Chondrocyte (in vitro differentiated cells): ENCODE data around the gene VSTM4. TPM values are rescaled to one million over a fixed set of nuclear protein-coding genes. Genes with fewer than 3 reads are reported as not detected.

ENCODE experiments used
- DNase-seq: peaks from one replicate; pipeline ENCODE4 v3.0.0; 2021; ENCODE audit warnings: mixed read lengths, low spot score
- H3K27ac Mint-ChIP-seq: one replicate; pipeline ENCODE4 v1.8.0; 2021; ENCODE audit warnings: mild to moderate bottlenecking, moderate library complexity, mixed read lengths; ENCODE audit not compliant: unreplicated experiment
- H3K27me3 Mint-ChIP-seq: 2 replicates; pipeline ENCODE4 v1.8.0; 2021; ENCODE audit warnings: low read depth, mixed read lengths
- H3K36me3 Mint-ChIP-seq: 2 replicates; pipeline ENCODE4 v1.8.0; 2021; ENCODE audit warnings: low read depth, mixed read lengths
- H3K4me1 Mint-ChIP-seq: 2 replicates; pipeline ENCODE4 v1.8.0; 2021; ENCODE audit warnings: low read depth, mild to moderate bottlenecking, mixed read lengths
- H3K4me3 Mint-ChIP-seq: one replicate; pipeline ENCODE4 v1.8.0; 2021; ENCODE audit warnings: mild to moderate bottlenecking, moderate library complexity, mixed read lengths; ENCODE audit not compliant: unreplicated experiment
- H3K9me3 Mint-ChIP-seq: 2 replicates; pipeline ENCODE4 v1.8.0; 2021; ENCODE audit warnings: low read depth, mixed read lengths
- total RNA-seq: library from RNA; stranded (reverse); gene quantifications from 3 replicates; pipeline ENCODE4 v1.2.1, GENCODE V29; 2021
- TF ChIP-seq, protein P1 (sequence below): fragments of 200-600 bp; sonication (generic); IDR thresholded peaks from 2 replicates; pipeline ENCODE4 v1.5.0; 2021; ENCODE audit warnings: antibody characterized with exemption, mild to moderate bottlenecking, moderate library complexity

Gene VSTM4
- total RNA-seq, 1 donor from 2014 or later = 7.2 TPM

- H3K27me3 Mint-ChIP-seq = peaks cover 3% of the 10 kb centered on the region
- H3K4me3 Mint-ChIP-seq = no peak overlapping the region
Observed at GRCh38 chr10:48996329-48996728, 119.0 kb downstream of the VSTM4 start.

DNA sequence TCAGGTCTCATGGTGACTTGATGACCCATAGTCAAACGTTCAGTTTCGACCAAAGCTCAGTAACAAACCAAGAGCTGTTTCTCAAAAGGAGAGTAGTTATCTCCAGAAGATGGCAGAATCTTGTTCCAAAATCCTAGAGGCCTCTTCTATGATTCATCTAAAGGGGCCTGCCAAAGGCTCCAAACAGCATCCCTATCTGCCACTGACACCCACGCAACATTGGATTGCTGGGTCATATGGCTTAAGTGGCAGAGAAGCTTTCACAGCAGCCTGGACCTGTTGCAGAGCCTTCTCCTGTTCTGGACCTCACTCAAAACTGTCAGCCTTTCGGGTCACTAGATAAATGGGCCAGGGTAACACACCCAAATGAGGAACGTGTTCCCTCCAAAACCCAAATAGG is 121.7 kb downstream of the VSTM4 start:
- Mint-ChIP-seq H3K4me3 (no peak overlapping the region), H3K36me3 (no peaks in the 10 kb centered on the region), H3K27me3 (peaks cover 5% of the 10 kb centered on the region), H3K27ac (no peak overlapping the region), H3K4me1 (no peaks in the 10 kb centered on the region), H3K9me3 (peaks cover 6% of the 10 kb centered on the region)
- DNase-seq = no peak
- TF ChIP-seq, protein P1, sequence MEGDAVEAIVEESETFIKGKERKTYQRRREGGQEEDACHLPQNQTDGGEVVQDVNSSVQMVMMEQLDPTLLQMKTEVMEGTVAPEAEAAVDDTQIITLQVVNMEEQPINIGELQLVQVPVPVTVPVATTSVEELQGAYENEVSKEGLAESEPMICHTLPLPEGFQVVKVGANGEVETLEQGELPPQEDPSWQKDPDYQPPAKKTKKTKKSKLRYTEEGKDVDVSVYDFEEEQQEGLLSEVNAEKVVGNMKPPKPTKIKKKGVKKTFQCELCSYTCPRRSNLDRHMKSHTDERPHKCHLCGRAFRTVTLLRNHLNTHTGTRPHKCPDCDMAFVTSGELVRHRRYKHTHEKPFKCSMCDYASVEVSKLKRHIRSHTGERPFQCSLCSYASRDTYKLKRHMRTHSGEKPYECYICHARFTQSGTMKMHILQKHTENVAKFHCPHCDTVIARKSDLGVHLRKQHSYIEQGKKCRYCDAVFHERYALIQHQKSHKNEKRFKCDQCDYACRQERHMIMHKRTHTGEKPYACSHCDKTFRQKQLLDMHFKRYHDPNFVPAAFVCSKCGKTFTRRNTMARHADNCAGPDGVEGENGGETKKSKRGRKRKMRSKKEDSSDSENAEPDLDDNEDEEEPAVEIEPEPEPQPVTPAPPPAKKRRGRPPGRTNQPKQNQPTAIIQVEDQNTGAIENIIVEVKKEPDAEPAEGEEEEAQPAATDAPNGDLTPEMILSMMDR = no peak

More at GRCh38 chr10:48996329-48996728, 119.0 kb downstream of the VSTM4 start:
- DNase-seq = no peak
- Mint-ChIP-seq H3K27ac (no peak overlapping the region), H3K36me3 (no peaks in the 10 kb centered on the region), H3K4me1 (no peaks in the 10 kb centered on the region), H3K9me3 (peaks cover 6% of the 10 kb centered on the region)
- TF ChIP-seq, protein P1 = no peak

GRCh38 chr10:48990226-48990625 is 125.1 kb downstream of the VSTM4 start:
- no peak overlapping the region for H3K27ac Mint-ChIP-seq
- TF ChIP-seq, protein P1 = no peak

DNA sequence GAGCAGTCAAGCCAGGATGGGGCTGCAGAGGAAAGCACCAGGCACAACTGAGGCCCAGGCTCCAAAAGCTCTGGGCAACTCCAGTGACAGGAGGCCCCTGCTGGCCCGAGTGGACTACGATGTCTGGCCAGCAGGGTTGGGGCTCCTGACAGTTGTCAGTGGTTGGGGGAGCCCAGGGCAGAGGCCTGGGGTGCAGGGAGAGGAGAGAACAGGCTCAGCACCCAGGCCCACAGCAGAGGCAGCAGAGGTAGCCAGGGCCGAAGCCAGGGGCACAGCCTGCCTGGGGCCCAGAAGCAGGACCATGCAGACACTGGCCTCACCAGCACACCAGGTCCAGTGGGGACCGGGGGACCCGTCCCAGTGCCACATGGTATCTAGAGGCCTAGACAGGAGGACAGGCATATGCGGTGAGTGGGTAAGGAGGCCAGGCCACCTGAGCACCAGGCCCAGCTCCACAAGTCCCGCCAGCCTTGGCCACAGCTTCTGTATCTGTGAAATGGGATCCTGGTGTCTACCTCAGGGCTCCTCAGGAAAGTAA is 129.6 kb downstream of the VSTM4 start:
- TF ChIP-seq, protein P1 = no peak
- Mint-ChIP-seq H3K4me1 (no peaks in the 10 kb centered on the region), H3K4me3 (no peak overlapping the region), H3K36me3 (no peaks in the 10 kb centered on the region), H3K27me3 (peaks cover 1% of the 10 kb centered on the region), H3K9me3 (no peaks in the 10 kb centered on the region), H3K27ac (no peak overlapping the region)
- no peak for DNase-seq

More at GRCh38 chr10:48990226-48990625, 125.1 kb downstream of the VSTM4 start:
- Mint-ChIP-seq H3K9me3 (peaks cover 3% of the 10 kb centered on the region), H3K4me3 (no peak overlapping the region), H3K4me1 (no peaks in the 10 kb centered on the region), H3K36me3 (no peaks in the 10 kb centered on the region), H3K27me3 (peaks cover 3% of the 10 kb centered on the region)
- no peak for DNase-seq

DNA sequence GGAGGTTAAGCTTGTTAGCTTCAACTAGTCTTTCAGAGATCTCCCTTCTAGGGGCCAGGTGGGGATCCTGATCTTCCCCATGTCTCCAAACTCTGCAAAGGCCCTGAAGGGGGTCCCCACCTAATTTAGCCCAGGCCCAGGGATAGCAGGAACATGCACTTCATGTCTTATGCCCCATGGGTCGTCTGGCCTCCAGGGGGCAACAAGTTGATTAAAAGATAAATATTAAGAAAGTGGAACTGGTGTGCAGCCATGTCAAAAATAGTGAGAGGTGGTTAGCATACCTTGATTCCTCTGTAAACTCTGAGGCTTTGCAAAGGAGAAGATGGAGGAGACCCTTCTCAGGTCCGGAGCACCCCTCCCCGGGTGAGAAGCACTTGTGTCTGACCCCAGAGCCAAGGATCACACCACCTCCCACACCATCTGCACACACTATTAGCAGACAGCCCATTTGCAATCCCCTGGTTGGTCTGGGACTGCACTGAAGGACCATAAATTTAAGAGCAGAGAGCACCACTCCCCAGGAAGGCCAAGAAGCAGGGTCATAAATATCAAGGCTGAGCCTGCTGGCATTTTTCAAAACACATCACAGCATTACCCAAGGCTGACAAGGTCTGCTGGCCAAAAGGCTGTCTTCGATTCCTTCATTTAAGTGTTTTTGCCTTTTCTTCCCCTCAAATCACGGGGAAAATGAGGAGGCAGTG is 131.5 kb downstream of the VSTM4 start:
- no peak overlapping the region for H3K4me3 Mint-ChIP-seq
- peaks cover 9% of the 10 kb centered on the region for H3K27me3 Mint-ChIP-seq
- H3K9me3 Mint-ChIP-seq = no peaks in the 10 kb centered on the region
- H3K36me3 Mint-ChIP-seq = no peaks in the 10 kb centered on the region
- no peak for DNase-seq
- H3K27ac Mint-ChIP-seq = no peak overlapping the region
- TF ChIP-seq, protein P1 = no peak
- H3K4me1 Mint-ChIP-seq = no peaks in the 10 kb centered on the region
